Gastrocnemius medialis (tissue), 4 donors: Measurements from ENCODE around the gene JAG1. TPM values are rescaled to one million over a fixed set of nuclear protein-coding genes. Genes with fewer than 3 reads are reported as not detected.

Source experiments
- ATAC-seq, 2 donors: fragments of 150-250 bp; one replicate each; pipeline ENCODE4 v1.9.1; 2016
- DNase-seq, 2 donors: peaks; one replicate each; pipeline ENCODE4 v3.0.0-alpha.2; 2019
- H3K27ac ChIP-seq, 4 donors: fragments of 200-600 bp; sonication (generic); 1 replicate in 1 of 4; 2 replicates in 3 of 4; pipeline ENCODE4 v1.5.1; 2016 to 2018; ENCODE audit warnings: mild to moderate bottlenecking in 2 of 4, moderate library complexity in 1 of 4
- H3K27me3 ChIP-seq, 3 donors: fragments of 200-600 bp; sonication (generic) in 2 of 3; 1 replicate in 1 of 3; 2 replicates in 2 of 3; pipeline versions ENCODE4 v1.5.1 to v1.6.0; 2016 to 2019; ENCODE audit warnings: mild to moderate bottlenecking in 1 of 3, moderate library complexity in 1 of 3
- H3K36me3 ChIP-seq, 2 donors: fragments of 200-600 bp; sonication (generic) in 1 of 2; one replicate each; pipeline ENCODE4 v1.5.1; 2017 to 2018
- H3K4me1 ChIP-seq, 2 donors: fragments of 200-600 bp; sonication (generic) in 1 of 2; one replicate each; pipeline ENCODE4 v1.5.1; 2016 to 2017; ENCODE audit warnings: mild to moderate bottlenecking in 2 of 2
- H3K4me3 ChIP-seq, 4 donors: fragments of 200-600 bp; sonication (generic) in 3 of 4; 1 replicate in 1 of 4; 2 replicates in 3 of 4; pipeline ENCODE4 v1.5.1; 2016 to 2019; ENCODE audit warnings: mild to moderate bottlenecking in 2 of 4
- H3K9me3 ChIP-seq, 3 donors: fragments of 200-600 bp; sonication (generic) in 2 of 3; 1 replicate in 1 of 3; 2 replicates in 2 of 3; pipeline ENCODE4 v1.5.1; 2016 to 2019
- CTCF ChIP-seq, 5 experiments: fragments of 450-650 bp in 3 of 5; fragments of 200-600 bp in 2 of 5; sonication (generic) in 2 of 5; IDR thresholded peaks in 4 of 5; conservative IDR thresholded peaks in 1 of 5; 1 replicate in 4 of 5; 2 replicates in 1 of 5; pipeline ENCODE4 v1.5.1; 2016 to 2019; ENCODE audit warnings: antibody characterized with exemption in 5 of 5, mild to moderate bottlenecking in 3 of 5, moderate library complexity in 3 of 5
- POLR2A ChIP-seq, 2 donors: fragments of 450-650 bp; IDR thresholded peaks; one replicate each; pipeline ENCODE4 v1.6.1; 2017; ENCODE audit warnings: antibody characterized with exemption in 2 of 2, mild to moderate bottlenecking in 2 of 2, moderate library complexity in 2 of 2
- in situ Hi-C, 4 donors: fragments of 200-750 bp; cut with MboI; loops; one replicate each; pipeline versions ENCODE4 v1.15.0 to v1.8.0; 2017; ENCODE audit warnings: low sequenced_read_pairs in 4 of 4
- intact Hi-C: fragments of 100-400 bp; cut with DNase I; formaldehyde crosslinking; loops from one replicate; pipeline ENCODE4 v1.15.1; 2023; ENCODE audit warnings: low total_unique reads
- total RNA-seq, 4 donors: library from RNA; depleted of rRNA; stranded (reverse); fragments of >200 nt; gene quantifications; one replicate each; pipeline versions ENCODE4 v1.1.0 to v1.2.3, GENCODE V29; 2016

The JAG1 gene
- total RNA-seq, 4 donors from 2014 or later, result 10.3 to 19.6 (median 13.2) TPM

GRCh38 chr20:10719740-10720385, 46.1 kb upstream of the JAG1 start:
- intact Hi-C loops, result no loop called here
- ATAC-seq (no peak), DNase-seq (no peak)
- Histone ChIP-seq H3K4me1 (peaks cover 0 to 11% of the 10 kb centered on the region in 2 donors), H3K27ac (no peak overlapping the region), H3K9me3 (no peaks in the 10 kb centered on the region), H3K27me3 (no peaks in the 10 kb centered on the region), H3K4me3 (no peak overlapping the region), H3K36me3 (no peaks in the 10 kb centered on the region)
- in situ Hi-C loops, result no loop called here
- TF ChIP-seq POLR2A (IDR thresholded peaks at IDR 0.05) (no peak), CTCF (IDR thresholded peaks at IDR 0.05 in 4 of 5, conservative IDR thresholded peaks at IDR 0.05 in 1 of 5) (no peak)

GRCh38 chr20:10718661-10719060, 44.9 kb upstream of the JAG1 start:
- H3K27ac ChIP-seq, result no peak overlapping the region
- no peak for ATAC-seq
- TF ChIP-seq POLR2A (IDR thresholded peaks at IDR 0.05) (no peak), CTCF (IDR thresholded peaks at IDR 0.05 in 4 of 5, conservative IDR thresholded peaks at IDR 0.05 in 1 of 5) (no peak)
- H3K4me3 ChIP-seq, result no peak overlapping the region
- no peak for DNase-seq
- in situ Hi-C loops, result no loop called here
- H3K27me3 ChIP-seq, result no peaks in the 10 kb centered on the region
- peaks cover 0 to 11% of the 10 kb centered on the region in 2 donors for H3K4me1 ChIP-seq
- no peaks in the 10 kb centered on the region for H3K36me3 ChIP-seq
- H3K9me3 ChIP-seq, result no peaks in the 10 kb centered on the region
- intact Hi-C loops, result no loop called here

DNA sequence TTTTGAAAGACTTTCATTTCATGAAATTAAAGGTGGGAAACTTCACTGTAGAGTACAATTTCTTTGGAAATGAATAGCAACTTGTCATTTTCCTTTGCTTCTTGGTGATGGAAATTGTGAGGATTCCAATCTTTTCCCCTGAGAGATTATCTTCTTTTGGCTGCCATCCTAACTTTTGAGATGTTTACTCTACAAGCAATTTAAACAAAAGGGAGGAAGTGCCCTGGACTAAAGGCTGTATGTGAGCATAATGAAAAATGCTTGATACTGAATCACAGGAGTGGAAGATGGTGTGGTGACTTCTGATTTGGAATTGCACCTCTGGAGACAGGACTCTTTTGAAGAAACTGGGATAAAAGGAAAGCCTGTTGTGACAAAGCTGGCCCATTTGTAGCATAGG, 43.1 kb upstream of the JAG1 start:
- H3K9me3 ChIP-seq, result no peaks in the 10 kb centered on the region
- H3K27me3 ChIP-seq, result no peaks in the 10 kb centered on the region
- in situ Hi-C loops, result no loop called here
- TF ChIP-seq CTCF (IDR thresholded peaks at IDR 0.05 in 4 of 5, conservative IDR thresholded peaks at IDR 0.05 in 1 of 5), result no peak
- TF ChIP-seq POLR2A (IDR thresholded peaks at IDR 0.05), result no peak
- peaks cover 0 to 11% of the 10 kb centered on the region in 2 donors for H3K4me1 ChIP-seq
- intact Hi-C loops, result no loop called here
- no peak overlapping the region for H3K27ac ChIP-seq
- no peak overlapping the region for H3K4me3 ChIP-seq
- ATAC-seq (no peak), DNase-seq (no peak)
- no peaks in the 10 kb centered on the region for H3K36me3 ChIP-seq

- TF ChIP-seq CTCF (IDR thresholded peaks at IDR 0.05 in 4 of 5, conservative IDR thresholded peaks at IDR 0.05 in 1 of 5), result no peak
- H3K9me3 ChIP-seq, result no peaks in the 10 kb centered on the region
- ATAC-seq (no peak), DNase-seq (no peak)
- in situ Hi-C loops, result no loop called here
- peaks cover 0 to 11% of the 10 kb centered on the region in 2 donors for H3K4me1 ChIP-seq
- H3K27ac ChIP-seq, result no peak overlapping the region
- intact Hi-C loops, result no loop called here
- H3K4me3 ChIP-seq, result no peak overlapping the region
- H3K36me3 ChIP-seq, result no peaks in the 10 kb centered on the region
- no peaks in the 10 kb centered on the region for H3K27me3 ChIP-seq
Observed at GRCh38 chr20:10715035-10715434, 41.2 kb upstream of the JAG1 start.
